Measurements from ENCODE around the gene REEP2.

Gene REEP2

DNA sequence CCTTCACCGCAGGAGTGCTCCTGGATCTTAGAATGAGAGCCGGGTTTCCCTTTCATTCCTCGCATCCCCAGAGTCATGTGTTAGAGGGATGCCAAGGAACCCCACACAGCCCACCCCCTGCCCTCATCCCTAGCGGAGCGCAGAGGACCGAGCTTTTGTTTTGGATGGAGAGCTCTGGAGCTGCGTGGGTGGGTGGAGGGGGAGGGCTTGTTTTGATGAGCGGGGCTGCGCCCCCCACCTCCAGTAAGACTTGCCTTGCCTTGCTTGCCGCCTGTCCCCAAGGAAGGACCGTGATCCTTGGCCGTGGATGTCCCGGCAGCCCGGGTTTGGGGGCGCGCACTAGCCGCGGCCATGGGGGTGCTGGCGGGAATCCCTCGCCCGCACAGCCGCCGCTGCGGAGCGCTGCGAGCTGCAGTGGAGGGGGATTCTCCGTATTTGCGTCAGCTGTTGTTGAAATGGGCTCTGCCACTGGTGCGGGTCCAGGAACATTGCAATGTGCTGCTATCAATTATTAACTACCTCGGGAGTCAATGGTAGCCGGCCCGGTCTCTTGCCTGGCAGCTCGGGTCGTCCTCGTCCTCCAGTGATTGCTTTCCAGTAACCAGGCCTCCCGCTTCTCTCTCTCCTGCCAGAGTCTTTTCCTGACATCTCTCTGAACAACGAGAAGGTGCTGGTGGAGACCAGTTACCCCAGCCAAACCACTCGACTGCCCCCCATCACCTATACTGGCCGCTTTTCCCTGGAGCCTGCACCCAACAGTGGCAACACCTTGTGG, 27.5 kb downstream of the REEP2 start:
- TF ChIP-seq, protein P1, sequence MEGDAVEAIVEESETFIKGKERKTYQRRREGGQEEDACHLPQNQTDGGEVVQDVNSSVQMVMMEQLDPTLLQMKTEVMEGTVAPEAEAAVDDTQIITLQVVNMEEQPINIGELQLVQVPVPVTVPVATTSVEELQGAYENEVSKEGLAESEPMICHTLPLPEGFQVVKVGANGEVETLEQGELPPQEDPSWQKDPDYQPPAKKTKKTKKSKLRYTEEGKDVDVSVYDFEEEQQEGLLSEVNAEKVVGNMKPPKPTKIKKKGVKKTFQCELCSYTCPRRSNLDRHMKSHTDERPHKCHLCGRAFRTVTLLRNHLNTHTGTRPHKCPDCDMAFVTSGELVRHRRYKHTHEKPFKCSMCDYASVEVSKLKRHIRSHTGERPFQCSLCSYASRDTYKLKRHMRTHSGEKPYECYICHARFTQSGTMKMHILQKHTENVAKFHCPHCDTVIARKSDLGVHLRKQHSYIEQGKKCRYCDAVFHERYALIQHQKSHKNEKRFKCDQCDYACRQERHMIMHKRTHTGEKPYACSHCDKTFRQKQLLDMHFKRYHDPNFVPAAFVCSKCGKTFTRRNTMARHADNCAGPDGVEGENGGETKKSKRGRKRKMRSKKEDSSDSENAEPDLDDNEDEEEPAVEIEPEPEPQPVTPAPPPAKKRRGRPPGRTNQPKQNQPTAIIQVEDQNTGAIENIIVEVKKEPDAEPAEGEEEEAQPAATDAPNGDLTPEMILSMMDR (IDR thresholded peaks at IDR 0.05) = no peak

DNA sequence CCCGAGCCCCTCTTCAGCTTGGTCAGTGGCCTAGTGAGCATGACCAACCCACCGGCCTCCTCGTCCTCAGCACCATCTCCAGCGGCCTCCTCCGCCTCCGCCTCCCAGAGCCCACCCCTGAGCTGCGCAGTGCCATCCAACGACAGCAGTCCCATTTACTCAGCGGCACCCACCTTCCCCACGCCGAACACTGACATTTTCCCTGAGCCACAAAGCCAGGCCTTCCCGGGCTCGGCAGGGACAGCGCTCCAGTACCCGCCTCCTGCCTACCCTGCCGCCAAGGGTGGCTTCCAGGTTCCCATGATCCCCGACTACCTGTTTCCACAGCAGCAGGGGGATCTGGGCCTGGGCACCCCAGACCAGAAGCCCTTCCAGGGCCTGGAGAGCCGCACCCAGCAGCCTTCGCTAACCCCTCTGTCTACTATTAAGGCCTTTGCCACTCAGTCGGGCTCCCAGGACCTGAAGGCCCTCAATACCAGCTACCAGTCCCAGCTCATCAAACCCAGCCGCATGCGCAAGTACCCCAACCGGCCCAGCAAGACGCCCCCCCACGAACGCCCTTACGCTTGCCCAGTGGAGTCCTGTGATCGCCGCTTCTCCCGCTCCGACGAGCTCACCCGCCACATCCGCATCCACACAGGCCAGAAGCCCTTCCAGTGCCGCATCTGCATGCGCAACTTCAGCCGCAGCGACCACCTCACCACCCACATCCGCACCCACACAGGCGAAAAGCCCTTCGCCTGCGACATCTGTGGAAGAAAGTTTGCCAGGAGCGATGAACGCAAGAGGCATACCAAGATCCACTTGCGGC, 28.2 kb downstream of the REEP2 start:
- TF ChIP-seq, protein P1 (IDR thresholded peaks at IDR 0.05) = no peak

DNA sequence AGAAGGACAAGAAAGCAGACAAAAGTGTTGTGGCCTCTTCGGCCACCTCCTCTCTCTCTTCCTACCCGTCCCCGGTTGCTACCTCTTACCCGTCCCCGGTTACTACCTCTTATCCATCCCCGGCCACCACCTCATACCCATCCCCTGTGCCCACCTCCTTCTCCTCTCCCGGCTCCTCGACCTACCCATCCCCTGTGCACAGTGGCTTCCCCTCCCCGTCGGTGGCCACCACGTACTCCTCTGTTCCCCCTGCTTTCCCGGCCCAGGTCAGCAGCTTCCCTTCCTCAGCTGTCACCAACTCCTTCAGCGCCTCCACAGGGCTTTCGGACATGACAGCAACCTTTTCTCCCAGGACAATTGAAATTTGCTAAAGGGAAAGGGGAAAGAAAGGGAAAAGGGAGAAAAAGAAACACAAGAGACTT, 28.9 kb downstream of the REEP2 start:
- TF ChIP-seq, protein P1 (IDR thresholded peaks at IDR 0.05) = no peak

DNA sequence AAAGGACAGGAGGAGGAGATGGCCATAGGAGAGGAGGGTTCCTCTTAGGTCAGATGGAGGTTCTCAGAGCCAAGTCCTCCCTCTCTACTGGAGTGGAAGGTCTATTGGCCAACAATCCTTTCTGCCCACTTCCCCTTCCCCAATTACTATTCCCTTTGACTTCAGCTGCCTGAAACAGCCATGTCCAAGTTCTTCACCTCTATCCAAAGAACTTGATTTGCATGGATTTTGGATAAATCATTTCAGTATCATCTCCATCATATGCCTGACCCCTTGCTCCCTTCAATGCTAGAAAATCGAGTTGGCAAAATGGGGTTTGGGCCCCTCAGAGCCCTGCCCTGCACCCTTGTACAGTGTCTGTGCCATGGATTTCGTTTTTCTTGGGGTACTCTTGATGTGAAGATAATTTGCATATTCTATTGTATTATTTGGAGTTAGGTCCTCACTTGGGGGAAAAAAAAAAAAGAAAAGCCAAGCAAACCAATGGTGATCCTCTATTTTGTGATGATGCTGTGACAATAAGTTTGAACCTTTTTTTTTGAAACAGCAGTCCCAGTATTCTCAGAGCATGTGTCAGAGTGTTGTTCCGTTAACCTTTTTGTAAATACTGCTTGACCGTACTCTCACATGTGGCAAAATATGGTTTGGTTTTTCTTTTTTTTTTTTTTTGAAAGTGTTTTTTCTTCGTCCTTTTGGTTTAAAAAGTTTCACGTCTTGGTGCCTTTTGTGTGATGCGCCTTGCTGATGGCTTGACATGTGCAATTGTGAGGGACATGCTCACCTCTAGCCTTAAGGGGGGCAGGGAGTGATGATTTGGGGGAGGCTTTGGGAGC, 29.5 kb downstream of the REEP2 start:
- TF ChIP-seq, protein P1 (IDR thresholded peaks at IDR 0.05) = no peak

DNA sequence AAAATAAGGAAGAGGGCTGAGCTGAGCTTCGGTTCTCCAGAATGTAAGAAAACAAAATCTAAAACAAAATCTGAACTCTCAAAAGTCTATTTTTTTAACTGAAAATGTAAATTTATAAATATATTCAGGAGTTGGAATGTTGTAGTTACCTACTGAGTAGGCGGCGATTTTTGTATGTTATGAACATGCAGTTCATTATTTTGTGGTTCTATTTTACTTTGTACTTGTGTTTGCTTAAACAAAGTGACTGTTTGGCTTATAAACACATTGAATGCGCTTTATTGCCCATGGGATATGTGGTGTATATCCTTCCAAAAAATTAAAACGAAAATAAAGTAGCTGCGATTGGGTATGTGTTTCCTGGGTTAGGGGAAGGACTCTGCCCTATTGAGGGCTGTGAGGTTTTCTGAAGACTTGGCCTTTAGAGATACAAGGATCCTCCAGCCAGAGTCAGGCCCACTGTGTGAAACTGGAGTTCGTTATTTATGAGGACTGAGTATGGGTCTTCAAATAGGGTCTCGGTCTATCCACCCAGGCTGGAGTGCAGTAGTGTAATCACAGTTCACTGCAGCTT, 30.2 kb downstream of the REEP2 start:
- TF ChIP-seq, protein P1 (IDR thresholded peaks at IDR 0.05) = no peak

DNA sequence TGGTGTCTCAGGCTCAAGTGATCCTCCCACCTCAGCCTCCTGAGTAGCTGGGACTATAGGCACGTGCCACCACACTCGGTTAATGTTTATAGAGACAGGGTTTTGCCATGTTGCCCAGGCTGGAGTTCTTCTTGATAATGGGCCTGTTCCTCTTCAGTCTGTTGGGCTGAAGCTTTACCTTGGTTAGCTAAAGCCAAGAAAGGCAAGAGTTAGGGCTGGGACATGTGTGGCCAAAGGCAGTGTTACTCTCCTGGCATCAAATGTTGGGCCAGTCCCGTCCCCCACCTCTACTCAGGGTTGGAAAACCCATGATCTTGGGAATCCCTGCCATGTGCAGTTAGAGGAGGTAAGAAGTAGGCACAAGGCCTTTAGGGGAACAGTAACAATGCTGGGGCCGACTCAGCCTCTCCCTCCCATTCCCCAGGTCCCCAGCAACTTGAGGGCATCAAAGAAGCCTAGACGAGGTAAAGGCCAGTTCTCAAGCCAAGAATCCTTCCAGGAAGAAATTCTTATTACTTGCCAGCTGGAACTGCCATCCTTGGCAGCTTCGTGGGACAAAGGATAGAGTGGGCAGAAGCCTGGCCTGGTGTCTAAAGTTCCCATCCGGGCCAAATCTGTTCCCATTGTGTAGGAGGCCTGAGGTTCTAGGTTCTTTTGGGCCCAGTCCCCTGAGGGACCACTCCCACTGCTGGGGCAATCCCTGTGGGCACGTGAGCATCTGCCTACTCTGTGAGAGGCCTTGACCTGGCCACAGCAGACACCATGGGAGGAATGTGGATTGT, 30.9 kb downstream of the REEP2 start:
- TF ChIP-seq, protein P1 (IDR thresholded peaks at IDR 0.05) = no peak

Measured in LNCAP (cell line).